Activated naive CD8-positive, alpha-beta T cell treated with anti-CD3 and anti-CD28 coated beads, Interleukin-2, amount 50 U/mL, for 16 hours (primary cell): Measurements from ENCODE around the gene DENND4C.
"Not testable (repeated sequence)": the region's sequence is repeated elsewhere in the genome, so short reads cannot be mapped to it uniquely, and the experiment has no call there.

ENCODE experiments used
- DNase-seq: peaks from one replicate; pipeline ENCODE4 v3.0.0-alpha.2; 2020; ENCODE audit warnings: low read depth, low spot score

The DENND4C gene

GRCh38 chr9:19266778-19267384 lies 36.4 kb downstream of the DENND4C start:
- DNase-seq, result not testable (repeated sequence)

DNA sequence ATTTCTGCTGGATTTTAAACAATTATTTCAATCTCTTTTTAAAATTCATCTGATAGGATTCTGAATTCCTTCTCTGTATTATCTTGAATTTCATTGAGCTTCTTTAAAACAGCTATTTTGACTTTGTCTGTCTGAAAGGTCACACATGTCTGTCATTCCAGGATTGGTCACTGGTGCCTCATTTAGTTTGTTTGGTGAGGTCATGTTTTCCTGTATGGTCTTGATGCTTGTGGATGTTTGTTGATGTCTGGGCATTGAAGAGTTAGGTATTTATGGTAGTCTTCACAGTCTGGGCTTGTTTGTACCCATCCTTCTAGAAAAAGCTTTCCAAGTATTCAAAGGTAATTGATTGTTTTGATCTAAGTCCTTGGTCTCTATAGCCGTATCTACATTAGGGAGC lies 39.1 kb downstream of the DENND4C start:
- no peak for DNase-seq

GRCh38 chr9:19270421-19270949 lies 40.0 kb downstream of the DENND4C start:
- DNase-seq, result no peak

GRCh38 chr9:19271081-19271480 lies 40.6 kb downstream of the DENND4C start:
- DNase-seq, result no peak

- DNase-seq, result no peak
These were observed 51.3 kb downstream of the DENND4C start for GRCh38 chr9:19281801-19282200.

- no peak for DNase-seq
These were observed 52.7 kb downstream of the DENND4C start for GRCh38 chr9:19283072-19283710.

DNA sequence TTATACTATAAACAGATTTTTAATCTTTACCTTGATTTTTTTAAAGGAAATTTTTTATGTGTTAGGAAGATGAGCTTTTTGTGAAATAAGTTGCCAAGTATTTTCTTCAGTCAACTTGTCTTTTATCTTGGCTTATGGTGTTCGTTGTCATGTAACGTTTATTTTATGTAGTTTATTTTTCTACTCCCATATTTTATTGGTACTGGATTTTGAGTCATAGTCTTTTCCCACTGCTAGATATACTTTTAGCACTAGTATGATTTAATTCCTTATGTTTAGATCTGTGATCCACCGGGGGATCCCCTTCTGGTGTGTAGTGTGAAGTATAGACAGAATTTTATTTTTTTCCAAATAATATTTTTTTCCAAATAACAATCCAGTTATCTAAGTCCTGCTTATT lies 54.2 kb downstream of the DENND4C start:
- no peak for DNase-seq

- DNase-seq, result no peak
These were observed 56.2 kb downstream of the DENND4C start for GRCh38 chr9:19286634-19287188.

DNA sequence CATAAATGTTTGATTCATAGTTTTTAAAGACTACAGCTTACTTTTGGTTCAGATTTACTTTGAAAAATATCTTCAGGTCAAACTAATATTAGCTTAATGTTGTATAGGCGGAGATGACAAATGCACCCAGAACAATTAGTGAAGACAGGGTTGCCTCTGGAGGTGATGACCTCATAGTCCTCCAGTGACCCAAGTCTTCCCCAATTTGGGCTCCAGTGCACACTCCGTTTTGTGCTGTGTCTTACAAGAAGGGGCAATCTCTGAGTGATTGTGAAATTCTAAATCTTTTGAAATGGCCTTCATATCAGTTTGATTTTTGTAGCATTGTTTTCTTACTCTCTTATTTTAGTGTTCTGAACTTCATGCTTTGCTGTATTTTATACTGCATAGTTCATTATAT lies 57.6 kb downstream of the DENND4C start:
- DNase-seq, result no peak

DNA sequence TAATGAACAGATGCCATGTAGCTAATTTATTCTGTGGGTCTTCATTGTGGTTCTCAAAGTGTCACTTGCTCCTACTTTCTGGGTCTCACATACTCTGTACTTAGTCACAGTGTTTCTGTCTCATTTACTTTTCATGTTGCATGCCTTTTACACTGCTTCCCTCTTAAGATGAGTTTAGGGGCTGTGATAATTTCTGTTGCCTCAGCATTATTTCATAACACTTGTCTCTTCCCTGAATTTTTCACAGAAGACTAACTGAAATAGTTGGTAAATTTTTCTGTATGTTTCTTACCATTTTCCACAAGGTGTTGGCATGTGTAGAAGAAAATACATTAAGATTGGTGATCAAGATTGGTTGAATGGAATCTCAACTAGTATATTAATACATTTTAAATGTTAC lies 59.6 kb downstream of the DENND4C start:
- no peak for DNase-seq

- DNase-seq, result no peak
These were observed 63.7 kb downstream of the DENND4C start for GRCh38 chr9:19294219-19294618.

DNA sequence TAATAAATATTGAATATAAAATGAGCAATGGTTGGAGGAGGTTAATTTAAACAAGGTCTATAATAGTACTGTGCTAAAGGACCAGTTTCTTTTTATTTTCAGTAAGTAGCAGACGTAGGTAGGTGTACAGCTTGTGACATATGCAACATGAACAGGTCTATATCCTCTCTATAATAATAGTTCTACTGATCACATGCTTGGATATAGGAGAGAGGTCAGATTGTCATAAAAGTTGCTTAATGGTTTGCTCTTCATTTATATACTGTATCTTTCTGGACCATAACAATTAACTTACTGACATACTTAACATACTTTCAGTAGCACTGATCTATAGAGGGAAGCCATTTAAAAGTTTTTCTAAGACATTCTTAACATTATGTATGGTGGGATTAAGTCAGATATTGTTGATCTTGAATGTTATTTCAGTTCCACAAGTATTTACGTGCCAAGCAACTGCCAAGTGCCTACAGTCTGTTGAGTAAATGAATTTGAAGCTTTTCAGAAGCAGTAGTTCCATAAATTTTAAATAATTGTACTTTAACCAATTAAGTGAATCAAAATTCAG lies 68.0 kb downstream of the DENND4C start:
- no peak for DNase-seq

DNA sequence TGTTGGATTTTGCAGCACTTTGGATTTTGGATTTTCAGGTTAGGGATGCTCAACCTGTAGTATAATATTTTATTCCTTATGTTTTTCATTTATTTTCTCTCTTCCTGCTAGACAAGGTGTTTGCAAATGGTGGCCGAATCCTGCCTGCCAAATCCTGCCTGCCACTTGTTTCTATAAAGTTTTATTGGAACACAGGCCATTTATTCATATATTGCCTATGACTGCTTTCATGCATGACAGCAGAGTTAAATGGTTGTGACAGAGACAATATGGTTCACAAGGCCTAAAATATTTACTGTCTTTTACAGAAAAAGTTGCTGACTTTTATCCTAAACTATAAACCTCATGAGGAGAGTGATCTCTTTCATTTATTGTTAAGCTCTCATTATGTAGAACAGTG lies 72.7 kb downstream of the DENND4C start:
- no peak for DNase-seq

GRCh38 chr9:19306568-19306967 lies 76.1 kb downstream of the DENND4C start:
- no peak for DNase-seq

GRCh38 chr9:19310246-19310645 lies 79.8 kb downstream of the DENND4C start:
- no peak for DNase-seq

DNA sequence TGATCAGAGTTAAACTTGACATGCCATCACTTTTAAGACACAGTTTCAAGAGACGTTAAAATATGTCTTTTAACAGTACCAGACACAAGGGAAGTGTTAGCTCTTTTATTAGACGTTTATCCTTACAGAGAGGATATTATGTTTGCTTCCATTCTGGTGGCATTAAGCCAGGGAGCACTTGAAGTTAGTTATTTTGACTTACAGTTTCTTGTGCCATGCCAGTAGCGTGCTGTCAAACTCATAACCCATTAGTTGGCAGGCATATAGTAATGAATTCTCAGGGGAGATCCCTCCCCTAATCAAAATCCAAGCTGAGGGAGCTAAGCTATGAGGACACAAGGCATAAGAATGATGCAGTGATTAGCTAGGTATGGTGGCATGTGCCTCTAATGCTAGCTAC lies 83.1 kb downstream of the DENND4C start:
- no peak for DNase-seq

DNA sequence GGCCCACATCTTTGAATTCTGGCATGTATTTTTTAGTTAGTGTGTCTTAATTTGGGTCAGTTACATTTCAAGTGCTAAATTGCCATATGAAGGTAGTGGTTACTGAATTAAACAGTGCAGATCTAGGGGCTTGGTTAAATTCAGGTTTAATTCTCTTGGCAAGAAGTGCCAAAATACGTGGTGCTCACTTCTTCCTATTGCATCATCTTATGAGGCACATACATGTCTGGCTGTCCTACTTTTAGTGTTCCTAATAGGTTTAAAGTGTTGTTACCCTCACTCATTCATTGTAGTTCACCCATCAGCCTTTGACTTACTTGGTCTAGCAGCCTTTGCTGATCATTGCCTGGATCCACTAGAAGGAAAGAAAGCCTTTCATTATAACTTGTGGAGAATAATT lies 90.0 kb downstream of the DENND4C start:
- no peak for DNase-seq

DNA sequence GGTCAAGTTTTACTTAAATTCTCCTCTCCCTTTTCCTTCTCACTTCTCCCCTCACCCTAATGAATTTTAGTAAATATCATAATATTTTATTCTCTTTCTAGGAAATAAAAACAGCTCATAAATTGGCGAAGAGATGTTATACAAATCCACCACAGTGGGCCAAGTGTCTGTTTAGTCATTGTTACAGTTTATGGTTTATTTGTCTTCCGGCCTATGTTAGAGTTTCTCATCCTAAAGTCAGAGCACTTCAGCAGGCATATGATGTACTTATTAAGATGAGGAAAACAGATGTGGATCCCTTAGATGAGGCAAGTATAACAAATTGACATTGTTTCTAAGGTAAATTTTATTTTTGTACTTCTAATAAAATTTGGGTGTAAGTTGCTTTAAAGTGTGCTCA lies 101.4 kb downstream of the DENND4C start:
- DNase-seq, result no peak

- DNase-seq, result no peak
These were observed 105.7 kb downstream of the DENND4C start for GRCh38 chr9:19336166-19336565.

DNA sequence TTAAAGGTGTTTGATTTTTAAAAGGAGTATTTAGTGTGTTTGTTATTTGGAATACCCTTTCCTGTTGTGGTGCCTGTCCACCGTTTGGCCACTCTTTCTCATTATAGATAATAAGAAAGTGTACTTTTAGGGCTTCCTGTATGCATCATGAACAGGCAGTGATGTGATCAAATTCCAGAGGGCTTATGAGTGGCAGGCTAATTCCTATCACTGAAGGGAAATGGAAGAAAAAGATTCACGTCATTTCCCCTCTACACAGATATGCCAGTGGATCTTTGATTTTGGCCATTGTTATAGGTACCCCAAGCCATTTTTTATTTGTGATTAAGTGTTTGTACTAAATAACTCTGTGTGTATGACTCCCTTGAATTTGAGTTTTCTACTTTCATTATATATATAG lies 112.5 kb downstream of the DENND4C start:
- DNase-seq, result no peak

DNA sequence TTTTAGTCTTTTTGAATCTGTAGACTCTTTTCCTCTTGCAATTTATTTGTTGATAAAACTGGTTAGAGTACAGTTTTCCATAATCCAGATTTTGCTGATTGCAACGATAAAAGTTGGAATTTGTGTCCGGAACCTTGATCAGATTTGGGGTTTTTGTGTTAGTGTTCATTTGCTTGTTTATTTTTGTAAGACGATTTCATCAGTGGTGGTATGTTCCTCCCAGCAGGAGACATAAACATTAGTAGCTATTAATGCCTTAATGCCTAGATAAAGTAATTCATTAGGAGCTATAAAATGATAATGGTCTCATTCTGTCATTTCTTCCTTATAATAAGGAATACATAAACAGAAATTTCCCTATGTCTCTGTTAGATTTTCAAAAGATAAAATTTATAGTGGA lies 128.2 kb downstream of the DENND4C start:
- no peak for DNase-seq

- DNase-seq, result no peak
These were observed 138.6 kb downstream of the DENND4C start for GRCh38 chr9:19369107-19369506.

DNA sequence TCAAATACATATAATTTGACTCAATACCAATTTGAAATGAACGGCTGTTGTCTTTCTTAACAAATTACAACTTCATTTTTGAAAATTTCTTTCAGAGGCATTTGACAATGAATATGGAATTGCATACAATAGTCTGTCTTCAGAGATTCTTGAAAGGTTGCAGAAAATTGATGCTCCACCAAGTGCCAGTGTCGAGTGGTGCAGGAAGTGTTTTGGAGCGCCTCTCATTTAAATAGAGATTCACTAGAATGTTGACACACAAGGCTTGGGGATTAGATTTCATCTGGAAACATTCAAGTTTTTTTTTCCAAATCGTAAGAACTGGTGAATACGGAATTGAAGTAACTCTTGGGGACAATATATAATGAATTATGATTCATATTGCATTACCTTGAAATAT lies 141.4 kb downstream of the DENND4C start:
- no peak for DNase-seq
